SW480 (cell line): ENCODE measurements around the gene APLN.

ENCODE experiments used
- DNase-seq: peaks from one replicate; pipeline ENCODE4 v3.0.0-alpha.2; 2016; ENCODE audit warnings: low spot score

APLN gene

GRCh38 chrX:129641469-129641868 lies 13.3 kb downstream of the APLN start:
- DNase-seq: no peak

DNA sequence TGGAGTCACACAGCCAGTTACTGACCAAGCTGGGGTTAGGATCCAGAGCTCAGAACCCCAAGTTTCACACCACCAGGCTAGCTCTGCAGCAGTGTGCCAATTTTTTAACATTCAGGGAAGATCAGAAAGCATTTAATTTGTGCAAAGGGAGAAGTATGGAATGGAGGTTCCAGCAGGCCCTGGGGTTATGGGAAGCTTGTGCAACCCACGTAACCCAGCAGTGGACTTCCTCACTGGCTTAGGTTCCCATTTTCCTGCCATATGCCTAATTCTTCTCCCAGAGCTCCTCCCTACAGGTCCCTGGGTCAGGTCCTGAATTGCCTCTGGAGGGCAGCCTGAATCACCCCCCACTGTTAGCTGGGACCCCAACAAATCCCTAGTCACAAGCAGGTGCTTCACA lies 14.0 kb downstream of the APLN start:
- no peak for DNase-seq

GRCh38 chrX:129638917-129639316 lies 15.8 kb downstream of the APLN start:
- DNase-seq: no peak

GRCh38 chrX:129637217-129638109 lies 17.3 kb downstream of the APLN start:
- peak; percentile 34 for DNase-seq

DNA sequence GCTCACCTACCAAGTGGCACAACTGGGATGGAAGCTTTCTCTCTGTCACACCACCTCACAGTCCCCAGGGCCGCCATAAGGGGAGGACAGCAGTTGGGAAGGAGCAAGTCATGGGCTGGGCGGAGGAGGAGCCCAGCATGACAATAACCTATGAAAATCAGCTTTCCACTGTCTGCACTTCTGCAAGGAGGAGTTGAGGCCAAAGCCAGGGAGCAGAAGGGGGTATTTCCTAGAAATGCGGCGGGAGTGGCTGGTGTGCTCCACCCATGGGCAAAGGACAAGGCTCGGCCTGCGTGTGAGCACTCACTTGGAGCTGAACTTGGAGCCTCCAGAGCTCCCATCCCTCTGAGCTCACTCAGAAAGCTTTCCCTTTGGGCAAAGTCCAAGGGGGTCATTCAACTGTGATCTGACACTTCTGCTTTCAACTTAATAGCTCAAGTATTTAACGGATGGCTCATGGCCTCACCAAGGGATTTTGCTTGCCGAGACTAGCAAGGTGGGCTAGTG lies 18.5 kb downstream of the APLN start:
- DNase-seq: no peak

- no peak for DNase-seq
Observed at GRCh38 chrX:129634541-129634940, 20.2 kb downstream of the APLN start.

DNA sequence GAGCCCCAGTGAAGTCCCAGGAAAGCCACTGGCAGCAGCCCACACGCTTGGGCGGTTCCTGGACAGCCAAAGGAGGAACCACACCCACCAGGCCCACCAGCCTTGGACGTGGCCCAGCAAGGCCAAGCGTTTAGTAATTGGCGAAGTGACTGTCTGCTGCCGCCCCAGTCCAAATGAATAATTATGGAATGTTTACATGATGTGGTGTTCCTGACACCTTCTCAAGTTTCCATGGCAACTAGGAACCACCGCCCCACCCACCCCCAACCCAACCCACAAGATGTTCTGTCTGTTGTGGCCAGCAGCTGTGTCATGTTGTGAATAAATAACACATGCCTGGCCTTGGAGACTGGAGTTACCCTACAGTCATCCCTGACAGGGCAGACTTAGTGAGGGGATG lies 22.3 kb downstream of the APLN start:
- no peak for DNase-seq

DNA sequence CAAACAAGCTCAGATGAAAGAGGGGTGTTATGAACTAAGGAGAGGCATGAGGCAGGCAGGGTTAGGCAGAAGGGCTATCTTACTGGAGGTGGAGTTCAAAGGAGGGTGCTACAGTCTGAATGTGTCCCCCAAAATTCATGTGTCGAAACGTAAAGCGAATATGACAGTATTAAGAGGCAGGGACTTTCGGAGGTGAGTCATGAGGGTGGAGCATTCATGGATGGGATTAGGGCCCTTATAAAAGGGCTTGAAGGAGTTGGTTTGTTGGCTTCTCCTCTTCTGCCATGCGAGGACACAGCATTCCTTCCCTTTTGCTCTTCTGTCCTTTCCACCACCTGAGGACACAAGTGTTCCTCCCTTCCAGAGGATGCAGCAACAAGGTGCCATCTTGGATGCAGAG lies 22.9 kb downstream of the APLN start:
- no peak for DNase-seq

DNA sequence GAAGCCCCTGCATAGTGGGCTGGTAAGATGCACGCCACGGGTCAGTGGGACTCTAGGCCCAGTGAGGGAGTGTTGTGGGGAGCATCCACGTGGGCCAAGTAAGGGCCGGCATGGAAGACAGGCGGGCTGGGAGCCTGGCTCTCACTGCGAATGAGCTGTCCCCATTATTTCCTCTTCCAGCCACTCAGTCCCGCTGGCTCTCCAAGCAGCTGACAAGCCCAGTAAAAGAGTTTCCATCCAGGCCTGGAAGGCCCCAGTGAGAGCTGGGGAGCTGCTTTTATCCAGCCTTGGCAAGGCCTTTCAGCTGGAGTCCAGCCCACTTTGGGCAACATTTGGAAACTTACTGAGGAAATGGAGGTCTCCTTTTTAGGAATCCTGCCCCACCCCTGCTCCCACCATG lies 24.9 kb downstream of the APLN start:
- DNase-seq: no peak

- no peak for DNase-seq
Observed at GRCh38 chrX:129626026-129626425, 28.7 kb downstream of the APLN start.

DNA sequence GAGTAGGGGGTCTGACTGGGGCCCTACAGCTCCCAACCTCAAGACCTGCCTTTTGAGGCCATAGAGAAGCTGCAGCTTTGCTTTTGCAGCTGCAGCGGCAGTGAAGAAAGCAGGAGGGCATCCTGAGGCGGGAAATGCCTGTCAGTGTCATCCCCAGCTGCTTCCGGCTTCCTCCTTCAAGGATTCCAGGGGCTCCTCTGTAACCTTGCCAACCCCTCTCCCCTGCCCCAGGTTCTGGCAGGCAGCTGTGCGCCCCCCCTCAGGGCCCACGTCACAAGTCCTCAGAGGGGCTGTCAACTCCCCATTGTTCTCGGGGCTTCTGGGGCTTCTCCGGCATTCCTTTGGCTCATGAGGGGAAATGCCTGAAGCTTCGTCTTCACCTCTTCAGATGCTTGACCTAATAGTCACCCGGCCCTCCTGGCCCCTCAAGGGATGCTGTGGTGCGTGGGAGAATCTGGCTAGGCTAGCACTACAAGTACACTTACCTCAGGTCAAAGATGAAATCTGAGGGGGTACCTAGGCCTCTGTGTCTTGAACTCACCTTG lies 31.9 kb downstream of the APLN start:
- no peak for DNase-seq

DNA sequence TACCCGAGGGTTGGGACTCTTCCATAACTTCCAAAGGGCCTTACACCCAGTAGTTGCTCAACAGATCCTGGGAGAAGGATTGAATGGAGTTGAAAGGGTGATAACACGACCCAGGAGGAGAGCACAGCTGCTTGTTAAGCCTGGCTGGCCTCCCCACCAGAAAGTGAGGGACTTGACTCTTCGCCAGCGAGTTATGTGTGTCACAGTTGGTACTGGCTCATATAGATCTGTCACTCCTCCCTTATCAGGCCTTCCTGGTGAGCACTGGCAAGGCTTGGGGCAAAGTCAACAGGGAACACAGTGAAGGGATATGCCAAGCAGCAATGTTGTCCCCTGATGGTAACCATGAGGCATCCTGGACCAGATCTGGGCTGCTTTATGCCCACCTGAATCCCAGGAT lies 35.8 kb downstream of the APLN start:
- DNase-seq: no peak

- no peak for DNase-seq
Observed at GRCh38 chrX:129617420-129617819, 37.3 kb downstream of the APLN start.

- no peak for DNase-seq
Observed at GRCh38 chrX:129614481-129615255, 40.1 kb downstream of the APLN start.

DNA sequence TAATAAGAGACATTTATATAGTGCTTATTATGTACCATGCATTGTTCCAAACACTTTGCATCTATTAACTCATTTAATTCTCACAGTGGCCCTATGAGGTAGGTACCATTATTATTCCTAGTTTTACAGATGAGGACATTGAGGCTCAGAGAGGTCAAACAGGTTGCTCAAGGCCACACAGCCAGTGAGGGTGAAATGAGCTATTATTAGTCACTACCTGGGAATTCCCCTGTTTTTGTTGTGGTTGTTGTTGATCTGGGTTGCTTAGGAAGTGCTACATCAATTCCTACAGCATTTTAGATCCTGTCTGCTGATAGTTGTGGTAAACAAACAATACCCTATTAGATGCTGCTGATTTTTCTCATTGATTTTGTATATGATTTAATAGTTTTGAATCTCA lies 41.2 kb downstream of the APLN start:
- DNase-seq: peak; percentile 45

DNA sequence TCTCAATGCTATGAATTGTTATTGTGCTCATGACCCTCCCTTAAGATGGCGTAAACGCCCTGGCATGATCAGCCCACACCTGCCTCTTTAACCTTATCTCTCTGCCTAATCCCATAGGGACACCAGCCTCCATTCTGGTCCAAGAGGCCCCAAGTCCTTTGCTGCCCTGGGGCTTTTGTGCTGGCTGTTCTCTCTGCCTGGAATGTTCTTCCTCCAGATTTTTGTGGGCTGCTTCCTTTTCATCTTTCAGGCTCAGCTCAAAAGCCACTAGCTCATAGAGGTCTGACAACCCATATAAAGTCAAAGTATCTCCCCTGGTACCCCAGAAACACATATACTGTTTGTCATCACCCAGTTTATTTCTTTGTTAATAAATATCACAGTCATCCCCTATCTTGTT lies 42.4 kb downstream of the APLN start:
- DNase-seq: no peak

DNA sequence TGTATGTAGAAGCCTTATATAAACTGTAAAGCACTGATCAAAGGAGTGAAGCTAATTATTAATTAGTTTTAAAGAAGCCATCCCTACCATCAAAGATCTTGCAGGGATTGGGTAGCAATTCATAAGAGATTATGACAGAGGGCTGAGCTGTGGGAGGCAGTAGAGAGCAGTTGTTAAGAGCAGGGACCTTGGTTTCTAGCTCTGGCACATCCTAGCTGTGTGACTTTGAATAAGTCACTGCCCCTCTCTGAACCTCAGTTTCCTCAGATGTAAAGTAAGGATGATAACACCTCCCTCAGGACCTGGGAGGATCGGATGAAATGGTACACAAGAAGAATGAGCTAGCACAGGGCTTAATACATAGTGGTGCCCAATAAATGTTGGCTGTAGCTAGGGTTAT lies 45.4 kb downstream of the APLN start:
- DNase-seq: no peak

DNA sequence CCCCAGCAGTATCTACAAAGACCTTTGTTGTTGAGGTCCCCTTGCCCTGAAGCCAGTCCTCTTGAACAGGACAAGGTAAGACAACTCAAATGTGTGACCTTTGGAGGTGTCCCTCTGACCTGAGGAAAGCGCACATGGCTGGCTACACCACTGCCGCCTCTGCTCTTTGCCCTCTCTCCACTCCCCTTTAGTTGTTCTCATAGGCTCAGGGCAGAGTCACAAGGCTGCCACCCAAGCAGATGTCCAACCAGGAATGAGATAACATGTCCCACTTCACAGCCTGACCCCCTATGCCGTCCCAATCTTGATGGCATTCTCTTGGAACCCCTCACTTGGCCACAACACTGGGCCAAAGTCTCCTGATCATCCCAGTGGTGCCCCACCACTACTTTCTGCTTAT lies 46.3 kb downstream of the APLN start:
- DNase-seq: no peak

- DNase-seq: peak; percentile 41
Observed at GRCh38 chrX:129606918-129607317, 47.8 kb downstream of the APLN start.

GRCh38 chrX:129600981-129601424 lies 53.8 kb downstream of the APLN start:
- DNase-seq: peak; percentile 36

- no peak for DNase-seq
Observed at GRCh38 chrX:129599996-129600395, 54.8 kb downstream of the APLN start.

- DNase-seq: no peak
Observed at GRCh38 chrX:129599499-129599898, 55.3 kb downstream of the APLN start.

DNA sequence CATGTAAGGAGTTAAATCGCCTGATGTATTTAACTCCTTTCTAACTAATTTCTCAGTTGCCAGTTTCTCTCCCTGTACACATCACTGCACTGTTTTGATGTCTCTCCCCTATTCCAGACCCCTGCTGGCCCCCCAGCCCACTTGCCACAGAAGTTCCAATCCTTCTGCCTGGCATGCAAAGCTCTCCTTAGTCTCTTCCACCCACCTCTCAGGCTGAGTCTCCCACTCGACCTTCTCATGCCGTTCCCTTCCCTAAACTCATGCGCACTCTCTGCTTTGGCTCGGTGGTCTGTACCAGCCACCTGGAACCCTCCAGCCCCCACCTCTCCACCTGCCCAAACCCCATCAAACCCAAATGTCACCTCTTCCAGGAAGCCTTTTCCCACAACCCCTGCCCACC lies 56.9 kb downstream of the APLN start:
- DNase-seq: no peak
